Stimulated activated naive CD8-positive, alpha-beta T cell treated with anti-CD3 and anti-CD28 coated beads, Interleukin-15, amount 100 ng/mL, for 72 hours (primary cell): ENCODE measurements around the gene B3GLCT.

Experiments
- ATAC-seq: fragments of 150-1000 bp; cut with Tn5 transposase; 2 replicates; pipeline ENCODE4 v1.10.0; 2021; ENCODE audit warnings: mild to moderate bottlenecking, moderate library complexity
- DNase-seq, 2 donors: peaks; one replicate each; pipeline ENCODE4 v3.0.0; 2021 to 2022
- H3K27ac Mint-ChIP-seq, 2 donors: one replicate each; pipeline ENCODE4 v1.8.0; 2022; ENCODE audit warnings: mild to moderate bottlenecking in 2 of 2, mixed read lengths in 2 of 2, moderate library complexity in 2 of 2
- H3K27me3 Mint-ChIP-seq: one replicate; pipeline ENCODE4 v1.8.0; 2022; ENCODE audit warnings: mixed read lengths
- H3K4me1 Mint-ChIP-seq: one replicate; pipeline ENCODE4 v1.8.0; 2022; ENCODE audit warnings: mild to moderate bottlenecking, mixed read lengths
- H3K4me3 Mint-ChIP-seq, 2 donors: one replicate each; pipeline ENCODE4 v1.8.0; 2022; ENCODE audit warnings: mild to moderate bottlenecking in 2 of 2, mixed read lengths in 2 of 2, moderate library complexity in 1 of 2
- H3K9me3 Mint-ChIP-seq, 2 donors: one replicate each; pipeline ENCODE4 v1.8.0; 2022; ENCODE audit warnings: mixed read lengths in 2 of 2

The B3GLCT gene

GRCh38 chr13:31264151-31264550 lies 64.4 kb downstream of the B3GLCT start:
- DNase-seq: no peak
- no peaks in the 10 kb centered on the region for H3K27me3 Mint-ChIP-seq
- H3K27ac Mint-ChIP-seq: no peak overlapping the region
- no peak overlapping the region for H3K4me3 Mint-ChIP-seq
- ATAC-seq: no peak
- no peaks in the 10 kb centered on the region for H3K4me1 Mint-ChIP-seq
- peaks cover 0 to 6% of the 10 kb centered on the region in 2 donors for H3K9me3 Mint-ChIP-seq

DNA sequence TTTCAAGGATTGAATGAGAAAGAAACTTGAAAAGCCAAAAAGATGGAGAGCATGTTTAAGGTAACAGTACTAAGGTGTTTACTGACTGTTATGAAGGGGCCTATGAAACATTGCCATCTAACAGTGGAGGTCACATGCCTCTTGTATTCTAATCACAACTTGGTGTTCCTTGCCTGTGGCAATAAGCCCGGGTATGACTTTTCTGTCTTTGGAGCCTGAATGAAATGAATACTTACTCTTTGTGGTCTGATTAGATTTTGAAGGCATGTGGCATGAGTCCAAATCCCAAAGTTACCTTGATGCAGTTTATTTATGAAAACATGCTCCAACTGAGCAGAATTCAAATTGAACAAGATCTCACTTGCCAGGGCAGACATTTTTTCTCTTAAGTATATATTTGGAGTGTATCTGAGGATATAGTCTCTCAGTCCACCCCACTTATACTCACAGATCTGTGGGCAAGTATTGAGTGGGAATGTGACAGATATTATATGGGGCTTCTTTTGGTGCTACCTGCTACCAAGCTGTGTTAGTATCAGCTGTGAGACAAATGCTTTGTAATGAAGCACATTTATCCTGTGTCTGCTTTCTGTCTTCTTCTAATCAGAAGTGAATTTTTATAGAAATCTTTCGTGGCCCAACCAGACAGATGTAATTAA lies 67.5 kb downstream of the B3GLCT start:
- Mint-ChIP-seq H3K4me1 (no peaks in the 10 kb centered on the region), H3K27ac (peak overlapping the region in 1 of 2 donors; percentile 42), H3K4me3 (no peak overlapping the region), H3K27me3 (no peaks in the 10 kb centered on the region), H3K9me3 (peaks cover 6 to 19% of the 10 kb centered on the region in 2 donors)
- ATAC-seq: no peak
- no peak for DNase-seq

GRCh38 chr13:31274390-31274789 lies 74.6 kb downstream of the B3GLCT start:
- no peak overlapping the region for H3K4me3 Mint-ChIP-seq
- H3K27ac Mint-ChIP-seq: no peak overlapping the region
- H3K4me1 Mint-ChIP-seq: no peaks in the 10 kb centered on the region
- ATAC-seq: no peak
- H3K27me3 Mint-ChIP-seq: no peaks in the 10 kb centered on the region
- DNase-seq: no peak
- peaks cover 5 to 25% of the 10 kb centered on the region in 2 donors for H3K9me3 Mint-ChIP-seq

GRCh38 chr13:31276421-31276820 lies 76.6 kb downstream of the B3GLCT start:
- no peaks in the 10 kb centered on the region for H3K27me3 Mint-ChIP-seq
- no peaks in the 10 kb centered on the region for H3K4me1 Mint-ChIP-seq

GRCh38 chr13:31278869-31279268 lies 79.1 kb downstream of the B3GLCT start:
- ATAC-seq (no peak), DNase-seq (no peak)
- Mint-ChIP-seq H3K27ac (no peak overlapping the region), H3K4me3 (no peak overlapping the region), H3K9me3 (peaks cover 5 to 15% of the 10 kb centered on the region in 2 donors), H3K27me3 (no peaks in the 10 kb centered on the region), H3K4me1 (no peaks in the 10 kb centered on the region)

More at GRCh38 chr13:31276421-31276820, 76.6 kb downstream of the B3GLCT start:
- peaks cover 5 to 24% of the 10 kb centered on the region in 2 donors for H3K9me3 Mint-ChIP-seq
- no peak for DNase-seq
- no peak overlapping the region for H3K4me3 Mint-ChIP-seq
- no peak overlapping the region for H3K27ac Mint-ChIP-seq
- no peak for ATAC-seq

- ATAC-seq (no peak), DNase-seq (no peak)
- no peak overlapping the region for H3K4me3 Mint-ChIP-seq
- H3K4me1 Mint-ChIP-seq: no peaks in the 10 kb centered on the region
- H3K27me3 Mint-ChIP-seq: no peaks in the 10 kb centered on the region
- no peak overlapping the region for H3K27ac Mint-ChIP-seq
- peaks cover 11 to 24% of the 10 kb centered on the region in 2 donors for H3K9me3 Mint-ChIP-seq
Measured at GRCh38 chr13:31282741-31283455, 83.1 kb downstream of the B3GLCT start.

- ATAC-seq: no peak
- peaks cover 30 to 41% of the 10 kb centered on the region in 2 donors for H3K9me3 Mint-ChIP-seq
- H3K27ac Mint-ChIP-seq: no peak overlapping the region
- H3K4me1 Mint-ChIP-seq: no peaks in the 10 kb centered on the region
- H3K4me3 Mint-ChIP-seq: no peak overlapping the region
- DNase-seq: no peak
- no peaks in the 10 kb centered on the region for H3K27me3 Mint-ChIP-seq
Measured at GRCh38 chr13:31286930-31287329, 87.2 kb downstream of the B3GLCT start.

DNA sequence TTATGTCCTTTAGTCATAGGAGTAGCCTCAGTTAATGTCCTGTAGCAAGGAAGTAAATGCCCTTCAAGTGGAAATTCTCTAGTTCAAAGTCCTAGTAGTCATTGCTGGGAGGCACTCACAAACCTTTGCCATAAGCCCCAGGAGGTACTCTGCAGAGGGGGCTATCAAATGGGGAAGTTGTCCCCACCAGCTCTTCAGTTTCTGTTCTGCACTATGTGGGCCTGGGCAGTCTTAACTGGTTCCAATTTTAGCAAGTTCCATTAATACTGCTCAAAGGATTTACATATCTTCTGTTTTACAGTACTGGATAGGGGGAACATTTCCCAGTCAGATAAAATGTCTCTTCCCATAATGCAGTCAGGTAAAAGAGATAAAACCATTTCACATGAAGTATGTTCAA lies 101.3 kb downstream of the B3GLCT start:
- H3K4me3 Mint-ChIP-seq: no peak overlapping the region
- no peaks in the 10 kb centered on the region for H3K4me1 Mint-ChIP-seq
- DNase-seq (no peak), ATAC-seq (no peak)
- no peaks in the 10 kb centered on the region for H3K27me3 Mint-ChIP-seq
- H3K27ac Mint-ChIP-seq: peak overlapping the region in 1 of 2 donors; percentile 20
- peaks cover 10 to 28% of the 10 kb centered on the region in 2 donors for H3K9me3 Mint-ChIP-seq

GRCh38 chr13:31310356-31310755 lies 110.6 kb downstream of the B3GLCT start:
- peaks cover 34 to 54% of the 10 kb centered on the region in 2 donors for H3K9me3 Mint-ChIP-seq
- H3K4me1 Mint-ChIP-seq: no peaks in the 10 kb centered on the region
- no peak overlapping the region for H3K4me3 Mint-ChIP-seq
- no peaks in the 10 kb centered on the region for H3K27me3 Mint-ChIP-seq
- DNase-seq (no peak), ATAC-seq (no peak)
- no peak overlapping the region for H3K27ac Mint-ChIP-seq

- Mint-ChIP-seq H3K4me1 (no peaks in the 10 kb centered on the region), H3K27me3 (no peaks in the 10 kb centered on the region), H3K9me3 (peaks cover 35 to 57% of the 10 kb centered on the region in 2 donors), H3K27ac (no peak overlapping the region), H3K4me3 (no peak overlapping the region)
- ATAC-seq: no peak
- no peak for DNase-seq
Measured at GRCh38 chr13:31310786-31311185, 111.0 kb downstream of the B3GLCT start.

- Mint-ChIP-seq H3K4me3 (no peak overlapping the region), H3K4me1 (no peaks in the 10 kb centered on the region), H3K27me3 (no peaks in the 10 kb centered on the region), H3K9me3 (peaks cover 35 to 57% of the 10 kb centered on the region in 2 donors), H3K27ac (no peak overlapping the region)
- DNase-seq: no peak
- ATAC-seq: no peak
Measured at GRCh38 chr13:31311921-31312320, 112.1 kb downstream of the B3GLCT start.

DNA sequence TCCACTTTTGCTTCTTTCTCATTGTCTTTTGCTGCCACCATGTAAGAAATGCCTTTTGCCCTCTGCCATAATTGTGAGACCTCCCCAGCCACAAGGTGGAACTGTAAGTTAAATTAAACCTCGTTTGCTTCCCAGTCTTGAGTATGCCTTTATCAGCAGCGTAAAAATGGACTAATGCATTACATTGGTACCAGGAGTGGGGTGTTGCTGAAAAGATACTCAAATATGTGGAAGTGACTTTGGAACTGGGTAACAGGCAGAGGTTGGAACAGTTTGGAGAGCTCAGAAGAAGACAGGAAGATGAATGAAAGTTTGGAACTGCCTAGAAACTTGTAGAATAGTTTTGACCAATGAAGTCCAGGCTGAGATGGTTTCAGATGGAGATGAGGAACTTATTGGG lies 115.2 kb downstream of the B3GLCT start:
- DNase-seq (no peak), ATAC-seq (no peak)
- Mint-ChIP-seq H3K27me3 (no peaks in the 10 kb centered on the region), H3K27ac (no peak overlapping the region), H3K9me3 (peaks cover 30 to 40% of the 10 kb centered on the region in 2 donors), H3K4me1 (no peaks in the 10 kb centered on the region), H3K4me3 (no peak overlapping the region)

DNA sequence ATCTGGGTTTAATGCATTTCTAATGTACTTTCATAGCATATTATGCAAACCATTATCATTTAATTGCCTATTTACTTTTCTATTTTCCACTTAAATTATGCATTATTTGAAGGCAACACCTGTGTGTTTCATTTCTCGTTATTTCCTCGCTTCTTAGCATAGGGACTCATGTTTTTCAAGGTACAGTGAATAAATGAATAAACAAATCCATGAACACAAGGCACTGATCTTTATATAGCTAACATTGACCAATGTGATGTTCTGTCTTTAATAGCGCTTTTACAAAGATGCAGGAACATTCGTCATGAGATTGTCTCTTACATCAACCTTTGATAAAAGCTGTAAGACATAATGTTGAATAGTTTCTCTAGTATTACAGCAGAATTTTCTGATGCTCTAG lies 121.2 kb downstream of the B3GLCT start:
- Mint-ChIP-seq H3K4me3 (no peak overlapping the region), H3K27ac (no peak overlapping the region), H3K9me3 (no peaks in the 10 kb centered on the region), H3K4me1 (no peaks in the 10 kb centered on the region), H3K27me3 (no peaks in the 10 kb centered on the region)
- DNase-seq: no peak
- no peak for ATAC-seq

GRCh38 chr13:31321457-31321856 lies 121.7 kb downstream of the B3GLCT start:
- DNase-seq: no peak
- no peak overlapping the region for H3K4me3 Mint-ChIP-seq
- H3K27ac Mint-ChIP-seq: no peak overlapping the region
- H3K4me1 Mint-ChIP-seq: no peaks in the 10 kb centered on the region
- H3K9me3 Mint-ChIP-seq: no peaks in the 10 kb centered on the region
- no peak for ATAC-seq
- H3K27me3 Mint-ChIP-seq: no peaks in the 10 kb centered on the region

- Mint-ChIP-seq H3K4me1 (no peaks in the 10 kb centered on the region), H3K27me3 (no peaks in the 10 kb centered on the region), H3K27ac (no peak overlapping the region)
Measured at GRCh38 chr13:31322026-31322425, 122.3 kb downstream of the B3GLCT start.

DNA sequence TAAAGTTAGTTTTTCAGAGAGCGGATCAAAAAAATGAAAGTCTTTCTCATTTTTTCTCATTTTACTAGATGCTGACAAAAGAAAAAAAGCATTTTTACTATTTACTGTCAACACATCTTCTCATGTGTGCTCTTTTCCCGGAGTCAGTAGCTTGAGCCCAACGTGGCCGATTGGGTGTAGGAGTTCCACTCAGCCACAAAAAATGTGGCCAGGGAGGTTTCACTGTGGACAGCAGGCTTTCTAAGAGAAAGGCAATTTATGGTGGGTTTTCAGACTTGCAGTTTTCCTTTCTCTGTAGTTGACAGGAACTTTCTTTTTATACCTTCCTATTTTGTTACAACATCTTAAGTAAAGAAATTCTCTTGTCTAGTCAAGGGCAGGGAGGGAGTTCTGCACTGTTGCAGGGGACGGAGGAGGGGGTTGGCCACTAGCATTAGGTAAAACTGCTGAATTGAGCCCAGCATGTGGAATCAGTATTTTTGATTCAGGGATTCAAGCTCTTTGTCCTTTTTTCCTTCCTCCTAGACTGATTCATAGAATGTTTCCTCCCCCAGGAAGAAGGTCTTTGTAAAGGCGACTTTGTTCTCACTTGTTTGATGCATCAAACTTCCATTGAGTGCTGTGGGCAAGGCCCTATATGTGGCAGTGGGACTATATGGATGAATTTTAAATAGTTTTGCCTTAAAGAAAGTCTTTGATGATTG lies 123.1 kb downstream of the B3GLCT start:
- H3K27me3 Mint-ChIP-seq: no peaks in the 10 kb centered on the region
- DNase-seq (no peak), ATAC-seq (no peak)
- H3K4me3 Mint-ChIP-seq: no peak overlapping the region
- H3K27ac Mint-ChIP-seq: no peak overlapping the region
- no peaks in the 10 kb centered on the region for H3K4me1 Mint-ChIP-seq
- H3K9me3 Mint-ChIP-seq: no peaks in the 10 kb centered on the region

More at GRCh38 chr13:31322026-31322425, 122.3 kb downstream of the B3GLCT start:
- H3K4me3 Mint-ChIP-seq: no peak overlapping the region
- no peak for ATAC-seq
- H3K9me3 Mint-ChIP-seq: no peaks in the 10 kb centered on the region
- no peak for DNase-seq
